IPS DF 4.7 (cell line): Measurements from ENCODE around the gene FOXC2.
"Not testable (repeated sequence)": the region's sequence is repeated elsewhere in the genome, so short reads cannot be mapped to it uniquely, and the experiment has no call there.

ENCODE experiments used
- DNase-seq: peaks from one replicate; pipeline ENCODE4 v3.0.0-alpha.2; 2013; ENCODE audit warnings: low spot score; ENCODE audit errors: extremely low read depth

The FOXC2 gene

DNA sequence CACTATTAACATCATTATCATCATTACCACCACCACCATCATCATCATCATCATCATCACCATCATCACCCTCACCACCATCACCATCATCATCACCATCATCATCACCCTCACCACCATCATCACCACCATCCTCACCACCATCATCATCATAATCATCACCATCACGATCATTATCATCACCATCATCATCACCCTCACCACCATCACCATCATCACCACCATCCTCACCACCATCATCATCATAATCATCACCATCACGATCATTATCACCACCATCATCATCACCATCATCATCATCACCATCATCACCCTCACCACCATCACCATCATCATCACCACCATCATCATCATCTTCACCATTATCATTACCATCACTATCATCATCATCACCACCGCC, 21.3 kb downstream of the FOXC2 start:
- DNase-seq = not testable (repeated sequence)

DNA sequence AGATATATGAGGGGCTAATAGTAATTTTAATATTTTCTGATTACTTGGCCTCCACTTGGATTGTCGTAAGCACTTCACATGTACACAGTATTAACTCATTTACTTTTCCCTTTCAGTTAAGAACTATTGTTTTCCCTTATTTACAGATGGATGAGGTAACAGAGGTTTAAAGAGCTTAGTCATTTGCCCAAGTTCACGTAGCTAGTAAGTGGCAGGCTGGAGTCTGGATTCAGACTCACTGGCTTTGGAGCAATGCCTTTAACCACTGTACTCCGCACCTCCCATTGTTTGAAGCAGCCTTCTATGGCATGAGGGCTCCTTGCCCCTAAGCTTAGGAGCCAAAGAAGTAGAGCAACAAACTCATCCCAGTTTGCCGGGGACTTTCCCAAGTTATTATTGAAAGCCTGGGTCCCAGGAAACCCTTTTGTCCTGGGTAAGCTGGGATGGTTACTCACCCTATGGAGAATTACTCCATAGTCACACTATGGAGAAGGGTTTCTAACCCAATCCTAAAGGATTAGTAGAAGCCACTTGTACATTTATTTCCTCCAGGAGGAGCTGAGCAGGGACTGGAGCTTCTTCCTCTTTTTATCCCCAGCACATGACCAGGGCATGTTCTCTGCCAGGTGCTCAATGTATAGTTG, 24.0 kb downstream of the FOXC2 start:
- no peak for DNase-seq

DNA sequence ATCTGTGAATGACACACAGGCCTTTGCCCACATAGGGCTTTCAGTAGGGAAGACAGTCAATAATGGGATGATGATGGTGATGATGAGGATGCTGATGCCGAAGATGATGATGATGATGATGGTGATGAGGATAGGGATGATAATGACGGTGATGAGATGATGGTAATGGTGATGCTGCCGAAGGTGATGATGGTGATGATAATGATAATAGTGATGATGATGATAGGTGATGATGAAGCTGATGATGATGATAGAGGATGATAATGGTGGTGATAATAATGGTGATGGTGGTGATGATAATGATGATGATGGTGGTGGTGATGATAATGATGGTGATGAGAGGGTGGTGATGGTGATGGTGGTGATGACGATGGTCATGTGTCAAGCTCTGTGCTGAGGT, 24.6 kb downstream of the FOXC2 start:
- DNase-seq = no peak

DNA sequence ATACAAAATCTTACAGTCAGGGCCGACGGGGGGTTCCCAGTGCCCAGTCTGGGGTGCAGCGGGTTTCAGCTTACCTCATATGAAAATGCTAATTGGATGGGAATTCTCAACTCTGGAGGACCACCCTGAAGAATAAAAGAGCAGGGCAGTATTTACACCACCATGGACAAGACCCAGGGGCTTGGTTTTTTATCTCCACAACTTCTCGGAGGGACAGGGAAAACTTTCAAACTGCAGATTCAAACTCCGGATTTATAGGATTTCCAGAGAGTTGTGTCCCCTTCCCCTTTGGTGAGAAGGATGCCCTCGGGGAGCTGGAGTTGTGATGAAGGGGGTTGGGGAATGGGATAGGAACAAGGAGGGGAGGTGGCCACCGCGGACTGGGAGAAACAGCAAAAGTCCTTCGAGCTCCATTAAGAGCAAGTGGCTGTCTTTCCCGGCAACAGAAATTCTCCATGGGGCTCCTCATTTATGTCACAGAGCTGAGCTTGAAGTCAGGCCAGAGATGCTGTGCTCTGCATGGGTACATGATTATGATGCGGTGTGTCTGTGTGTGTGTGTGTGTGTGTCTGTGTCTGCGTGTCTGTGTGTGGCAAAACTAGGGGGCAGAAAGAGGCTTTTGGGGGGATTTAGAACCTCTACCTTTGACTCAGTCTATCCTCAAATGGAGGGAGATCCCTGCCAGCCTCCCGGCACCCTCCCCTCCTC, 27.4 kb downstream of the FOXC2 start:
- no peak for DNase-seq

DNA sequence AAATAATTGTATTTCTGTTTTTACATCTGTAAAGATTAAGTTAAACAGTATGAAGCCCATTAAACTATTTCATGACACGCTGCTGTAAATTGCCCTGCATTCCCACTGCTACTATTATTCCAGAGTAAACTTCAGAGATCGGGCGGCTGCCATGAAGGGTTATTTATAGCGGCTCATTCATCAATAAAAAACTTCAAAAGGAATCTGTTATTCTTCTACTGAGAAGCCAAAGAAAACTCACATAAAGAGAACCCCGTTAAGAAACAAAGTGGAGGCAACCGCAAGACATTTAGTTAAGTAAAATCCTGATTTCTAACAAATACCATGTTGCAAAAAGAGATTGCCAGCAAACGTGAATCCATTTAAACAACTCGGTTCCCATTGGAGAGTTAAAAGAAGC, 28.1 kb downstream of the FOXC2 start:
- no peak for DNase-seq

DNA sequence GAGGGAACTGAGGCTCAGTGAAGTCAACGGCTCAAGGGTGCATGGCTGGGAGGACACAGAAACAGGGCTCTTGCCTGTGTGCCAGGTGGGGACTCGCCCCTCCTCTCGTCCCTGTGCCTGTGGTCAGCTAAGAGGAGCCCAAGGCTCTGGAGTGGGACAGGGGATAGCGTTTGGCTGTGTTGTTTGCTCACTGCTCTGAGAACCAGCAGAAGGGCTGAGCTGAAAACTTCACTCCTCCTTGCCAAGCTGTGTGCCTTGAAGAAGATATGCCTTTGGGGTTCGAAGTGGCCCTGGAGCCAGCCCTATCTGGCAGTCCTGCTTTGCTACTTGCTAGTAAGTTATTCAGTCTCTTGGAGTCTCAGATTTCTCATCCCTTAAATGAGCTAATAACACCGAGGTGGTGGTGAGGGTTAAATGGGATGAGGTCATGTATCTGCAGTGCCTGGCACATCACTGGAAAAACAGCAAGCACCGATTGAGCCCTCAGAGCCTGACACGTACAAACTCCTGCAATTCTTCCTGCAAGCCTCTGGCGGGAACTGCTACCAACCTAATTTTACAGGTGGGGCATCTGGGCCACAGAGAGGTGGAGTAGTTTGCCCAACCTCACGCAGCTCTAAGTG, 29.5 kb downstream of the FOXC2 start:
- DNase-seq = no peak

DNA sequence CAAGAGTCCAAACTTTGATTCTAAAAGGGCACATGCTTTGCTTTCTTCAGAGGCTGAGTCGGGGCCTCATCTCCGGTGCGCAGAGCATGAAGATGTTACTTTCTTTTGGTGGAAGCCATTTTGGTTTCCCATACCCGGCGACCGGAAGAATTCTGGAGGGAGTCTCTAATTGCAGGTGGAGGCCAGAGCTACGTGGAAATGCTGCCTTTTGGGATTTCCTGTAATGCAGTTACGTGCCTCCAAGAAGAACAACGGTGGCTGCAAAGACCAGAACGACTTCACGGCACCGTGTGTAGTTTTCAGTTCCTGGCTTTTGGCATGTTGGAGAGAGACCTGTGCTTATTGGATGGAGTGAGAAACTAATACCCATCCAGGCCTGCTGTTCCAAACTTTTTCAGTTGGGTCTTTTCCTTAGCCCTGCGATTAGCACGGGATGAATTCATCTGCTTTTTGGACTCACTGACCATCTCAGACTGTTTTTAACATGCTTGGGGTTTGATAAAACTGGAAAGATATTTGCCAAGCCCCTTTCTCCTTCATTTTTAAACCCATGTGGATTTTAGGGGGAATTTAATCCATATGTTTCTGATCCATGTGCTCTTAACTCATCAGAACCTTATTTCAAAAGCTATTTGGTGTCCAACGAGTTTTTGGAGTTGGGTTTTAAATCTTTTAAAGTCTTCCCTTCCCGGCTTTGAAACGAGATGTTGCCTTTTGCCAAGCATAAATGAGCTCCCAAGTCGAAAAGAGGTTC, 30.7 kb downstream of the FOXC2 start:
- no peak for DNase-seq

DNA sequence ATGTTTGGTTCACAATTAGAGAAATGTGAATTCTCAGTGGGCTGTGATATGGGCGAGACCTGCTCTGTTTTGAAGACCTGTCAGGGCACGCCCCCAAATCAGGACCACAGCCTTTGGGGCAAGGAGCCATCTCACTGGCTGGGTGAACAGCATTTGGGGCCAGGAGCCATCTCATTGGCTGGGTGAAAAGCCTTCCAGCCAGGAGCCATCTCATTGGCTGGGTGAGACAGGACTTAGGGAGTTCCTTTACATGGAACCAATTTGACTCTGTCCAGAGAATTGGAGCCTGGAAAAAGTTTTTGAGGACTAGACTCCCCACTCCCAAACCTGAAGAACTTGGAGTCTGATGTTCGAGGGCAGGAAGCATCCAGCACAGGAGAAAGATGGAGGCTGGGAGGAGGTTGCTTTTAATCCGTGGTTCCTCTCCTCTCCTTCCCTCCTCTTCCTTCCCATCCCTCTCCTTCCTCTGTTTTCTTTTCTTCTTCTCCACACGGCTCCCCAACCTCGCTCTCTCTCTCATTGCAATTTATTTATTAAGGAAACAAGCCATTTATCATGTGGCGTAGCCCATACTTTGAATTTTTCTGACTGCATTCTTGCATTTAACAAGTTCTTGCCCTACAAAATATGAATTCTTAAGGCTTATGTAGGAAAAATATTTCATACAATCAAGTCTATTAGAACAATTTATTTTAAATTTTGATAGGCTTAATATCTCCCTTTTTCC, 31.4 kb downstream of the FOXC2 start:
- DNase-seq = no peak

DNA sequence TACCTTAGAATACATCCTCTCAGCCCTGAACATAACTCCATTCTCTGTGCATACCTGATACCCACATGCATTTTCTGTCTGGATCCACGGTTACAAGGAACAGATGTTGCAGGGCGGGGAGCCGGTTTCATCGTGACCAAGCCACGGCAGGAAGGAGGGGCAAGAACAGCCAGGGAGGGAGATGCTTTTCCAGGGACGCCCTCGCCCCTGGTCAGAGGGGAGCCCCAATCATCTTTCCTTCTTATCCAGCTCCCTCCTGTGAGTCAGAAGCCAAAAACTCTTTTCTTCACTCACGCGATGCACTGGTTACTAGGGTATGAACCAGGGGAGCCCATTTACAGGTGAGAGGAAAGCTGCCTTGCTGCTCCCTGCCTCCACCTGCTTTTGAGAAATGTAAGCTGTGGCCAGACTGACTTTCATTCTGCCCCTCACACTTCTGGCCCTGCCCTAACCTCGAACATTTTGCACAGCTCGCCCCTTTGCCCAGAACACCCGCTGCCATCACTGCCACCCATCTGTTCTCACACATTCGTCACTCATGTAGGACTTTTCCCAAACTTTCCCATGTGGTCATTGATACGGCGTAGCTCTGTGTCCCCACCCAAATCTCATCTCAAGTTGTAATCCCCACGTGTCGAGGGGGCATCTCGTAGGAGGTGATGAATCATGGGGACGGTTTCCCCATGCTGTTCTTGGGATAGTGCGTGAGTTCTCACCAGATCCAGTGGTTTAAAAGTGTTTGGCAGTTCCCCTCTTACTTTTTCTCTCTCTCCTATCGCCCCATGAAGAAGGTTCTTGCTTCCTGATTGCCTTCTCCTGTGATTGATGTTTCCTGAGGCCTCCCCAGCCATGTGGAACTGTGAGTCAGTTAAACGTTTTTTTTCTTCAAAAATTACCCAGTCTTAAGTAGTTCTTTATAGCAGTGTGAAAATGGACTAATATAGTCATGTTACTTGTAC, 32.3 kb downstream of the FOXC2 start:
- DNase-seq = no peak

DNA sequence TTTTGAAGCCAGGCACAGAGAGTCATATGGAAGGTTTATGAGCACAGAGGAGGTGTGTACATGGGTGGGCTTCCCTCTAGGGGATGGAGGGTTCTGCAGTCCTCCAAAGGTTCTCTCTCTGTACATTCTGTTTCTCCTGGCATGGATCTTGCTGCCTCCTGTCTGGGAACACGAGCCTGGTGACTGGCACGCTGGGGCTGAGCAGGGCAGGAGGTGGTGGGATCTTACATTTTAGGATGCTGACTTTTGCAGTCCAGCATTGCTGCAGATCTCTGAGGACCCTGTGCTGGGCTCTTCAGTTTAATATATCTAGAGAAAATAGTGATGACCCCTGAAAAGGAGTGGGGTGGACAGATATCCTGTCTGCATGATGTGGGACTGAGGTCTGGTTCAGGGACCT, 34.7 kb downstream of the FOXC2 start:
- DNase-seq = no peak

DNA sequence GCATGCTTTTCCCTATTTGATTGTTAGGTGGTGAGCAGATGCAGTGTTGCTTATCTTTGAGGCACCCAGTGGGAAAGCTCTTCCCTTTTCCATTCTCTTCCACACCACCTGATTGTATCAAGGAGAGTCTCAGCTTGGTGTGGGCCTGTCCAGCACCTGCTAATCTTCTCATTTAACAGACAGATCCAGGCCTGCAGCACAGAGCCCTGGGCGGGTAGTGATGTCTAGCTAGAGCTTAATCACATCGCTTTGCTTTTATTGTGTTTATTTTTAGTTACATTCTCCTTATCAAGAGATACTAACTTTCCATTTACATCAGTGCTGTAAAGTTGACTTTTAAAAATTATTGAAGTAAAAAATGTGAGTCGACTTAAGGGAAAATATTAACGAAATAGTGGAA, 35.9 kb downstream of the FOXC2 start:
- DNase-seq = no peak

DNA sequence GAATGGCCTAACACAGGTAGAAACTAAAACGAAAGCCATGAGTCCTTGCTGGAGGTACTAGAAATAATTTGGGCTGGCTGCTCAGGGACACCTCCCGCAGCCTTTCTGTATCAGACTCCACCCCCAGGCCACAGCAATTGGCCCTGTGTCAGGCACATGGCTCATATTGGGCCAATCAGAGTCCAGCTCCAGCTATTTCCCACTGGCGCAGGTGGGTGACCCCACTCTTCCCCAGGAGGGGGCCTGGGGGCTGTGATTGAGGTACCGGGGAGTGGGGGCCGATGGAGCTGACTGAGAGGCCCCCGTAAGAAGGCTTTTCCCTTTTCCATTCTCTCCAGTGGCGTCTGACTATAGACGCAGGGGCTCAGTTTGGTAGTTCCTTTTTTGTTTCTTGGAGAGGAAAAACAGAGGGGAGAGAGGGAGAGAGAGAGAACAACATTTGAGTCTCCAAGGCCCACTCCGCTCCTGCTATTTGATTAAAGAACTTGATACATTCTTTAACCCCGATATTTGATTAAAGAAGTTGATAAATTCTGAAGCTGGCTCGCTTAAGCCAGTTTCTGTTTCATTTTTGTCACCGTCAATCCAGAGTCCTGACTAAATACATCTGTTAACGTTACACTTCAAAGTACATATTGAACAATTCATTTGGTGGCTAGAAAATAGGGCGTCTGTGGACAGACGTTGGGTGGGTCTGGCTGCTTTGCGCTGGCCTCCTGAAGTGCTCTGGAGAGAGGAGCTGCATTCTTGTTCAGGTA, 38.0 kb downstream of the FOXC2 start:
- no peak for DNase-seq

DNA sequence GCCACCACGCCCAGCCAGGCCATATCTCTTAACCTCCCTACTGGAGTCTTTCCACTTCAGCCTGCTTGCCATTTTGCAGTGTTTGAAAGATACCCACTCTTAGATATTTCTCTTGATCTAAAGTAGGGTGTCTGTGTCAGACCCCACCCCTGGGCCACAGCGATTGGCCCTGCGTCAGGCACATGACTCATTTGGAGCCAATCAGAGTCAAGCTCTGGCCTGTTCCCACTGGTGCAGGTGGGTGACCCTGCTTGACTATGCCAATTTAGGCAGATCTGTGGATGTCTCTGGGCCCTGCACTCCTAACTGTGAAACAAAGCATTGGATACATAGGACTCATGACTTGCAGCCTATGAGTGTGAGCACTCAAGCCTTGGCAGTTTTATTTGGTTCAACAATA, 39.3 kb downstream of the FOXC2 start:
- no peak for DNase-seq

DNA sequence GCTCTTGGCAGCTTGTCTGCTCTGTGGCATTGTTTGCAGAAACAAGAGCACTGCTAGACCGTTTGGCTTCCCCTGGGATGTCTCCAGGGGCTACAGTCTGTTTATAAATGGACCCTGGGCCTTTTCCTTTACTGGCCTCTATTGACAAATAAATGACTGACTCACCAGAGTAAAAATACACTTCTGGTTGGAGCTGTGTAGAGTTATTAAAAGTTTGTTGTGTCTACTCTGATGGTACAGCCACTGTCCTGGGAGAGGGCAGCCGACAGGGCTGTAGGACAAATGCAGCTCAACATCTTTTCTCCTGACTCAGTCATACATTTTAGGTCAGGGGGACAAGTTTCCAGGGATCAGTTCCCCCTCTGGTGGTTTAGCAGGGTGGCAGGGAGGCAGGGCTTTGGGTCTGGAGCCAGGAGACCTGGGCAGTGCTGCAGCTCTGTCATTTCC, 41.7 kb downstream of the FOXC2 start:
- no peak for DNase-seq

DNA sequence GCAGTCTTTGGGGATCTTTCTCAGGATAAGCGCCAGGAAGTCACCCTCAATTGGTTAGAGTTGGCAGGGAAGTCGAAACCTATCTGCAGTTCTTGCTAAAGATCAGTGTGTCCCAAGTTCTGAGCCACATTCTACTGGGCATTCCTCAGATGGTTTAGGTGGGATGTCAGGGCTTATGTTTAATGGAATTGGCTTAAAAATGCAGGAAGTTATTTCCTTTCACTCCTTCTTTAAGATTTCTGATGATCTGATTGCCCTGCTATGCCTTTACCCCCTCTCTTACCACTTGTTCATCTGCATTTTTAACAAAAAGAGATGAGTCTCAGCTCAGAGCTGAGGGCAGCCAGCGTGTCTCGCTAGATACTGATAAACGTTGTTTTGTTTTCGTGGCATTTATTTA, 42.5 kb downstream of the FOXC2 start:
- DNase-seq = no peak

DNA sequence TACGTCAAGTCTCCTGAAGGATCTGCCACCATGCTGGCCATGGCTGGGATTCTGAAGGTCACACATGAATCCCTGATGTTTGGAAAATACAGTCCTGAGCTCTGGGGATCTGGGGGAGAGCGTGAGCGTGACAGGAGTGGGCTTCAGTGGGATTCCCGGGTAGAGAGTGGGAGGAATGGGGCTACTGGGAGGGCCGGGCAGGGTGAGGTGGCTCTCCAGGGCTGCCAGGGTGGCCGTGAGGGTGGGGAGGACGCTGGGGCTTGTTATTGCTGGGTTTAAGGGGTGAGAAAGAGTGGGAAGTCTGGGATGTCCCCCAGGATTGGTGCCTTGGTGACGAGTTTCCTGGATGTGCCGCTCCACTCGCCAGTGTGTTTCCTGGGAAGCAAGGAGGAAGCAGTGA, 43.0 kb downstream of the FOXC2 start:
- DNase-seq = no peak

DNA sequence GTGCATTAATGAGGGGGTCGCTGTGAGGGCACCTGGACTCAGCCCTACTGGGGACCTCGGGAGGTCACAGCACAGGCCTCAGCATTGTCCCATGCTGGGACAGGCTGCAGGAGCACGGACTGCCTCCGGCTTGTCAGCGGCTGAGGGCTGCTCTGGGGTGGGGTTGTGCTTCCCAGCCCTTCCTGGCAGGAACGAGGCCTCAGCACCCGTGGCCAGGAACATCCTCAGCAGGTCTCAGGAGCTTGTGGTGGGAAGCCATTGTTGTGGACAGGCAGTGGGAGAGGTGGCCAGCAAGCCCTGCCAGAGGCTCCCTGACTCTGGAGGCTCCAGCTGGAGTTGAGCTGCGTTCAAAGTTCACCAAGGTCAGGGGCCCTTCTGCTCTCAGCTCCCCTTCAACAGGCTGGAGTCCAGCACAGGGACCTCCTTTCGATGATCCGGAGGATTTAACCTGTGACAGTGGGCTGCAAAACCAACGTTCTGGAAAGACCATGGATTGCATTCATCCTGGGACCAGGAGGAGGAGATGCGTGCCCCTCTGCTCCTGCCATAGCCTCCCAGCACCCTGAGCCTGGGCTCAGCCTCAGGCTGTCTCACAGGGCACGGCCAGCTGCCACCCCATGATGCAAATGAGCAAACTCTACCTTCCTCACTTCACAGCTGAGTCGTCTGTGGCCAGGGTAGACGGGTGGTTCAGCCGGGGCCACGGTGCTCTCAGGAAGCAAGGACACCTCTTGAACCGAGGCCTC, 44.3 kb downstream of the FOXC2 start:
- no peak for DNase-seq

DNA sequence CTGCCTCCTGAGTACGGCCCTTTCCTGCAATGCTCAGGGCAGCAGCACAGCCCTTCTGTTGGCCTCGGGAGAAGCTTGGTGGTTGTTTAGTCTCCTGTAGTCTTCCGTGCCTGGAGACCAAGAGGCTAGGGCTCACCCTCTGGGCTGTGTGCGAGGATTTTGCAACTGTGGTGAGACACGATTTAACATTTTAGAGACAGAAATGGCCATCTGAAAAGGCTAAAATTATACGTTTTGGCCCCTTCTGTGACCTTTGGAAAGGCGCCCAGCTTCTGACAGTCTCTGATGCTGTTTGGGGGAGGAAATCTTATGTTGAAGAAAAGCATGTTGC, 44.9 kb downstream of the FOXC2 start:
- DNase-seq = no peak

DNA sequence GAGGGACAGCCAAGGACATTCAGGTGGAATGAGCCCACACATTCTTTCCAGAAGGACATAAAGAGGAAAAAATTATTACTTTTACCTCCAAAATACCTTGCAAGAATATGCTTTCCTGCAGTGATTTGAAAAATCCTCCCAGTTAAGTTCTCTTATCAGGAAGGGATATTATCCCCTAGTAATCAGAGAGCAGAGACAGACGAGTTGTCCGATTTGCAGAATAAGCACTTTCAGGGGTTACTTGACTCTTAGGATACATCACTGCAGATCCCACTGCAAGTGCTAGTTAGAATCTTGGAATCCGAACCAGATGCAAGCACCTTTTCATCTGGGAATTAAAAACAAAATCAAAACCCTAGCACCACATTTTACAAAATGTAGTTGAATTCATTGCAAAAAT, 45.3 kb downstream of the FOXC2 start:
- no peak for DNase-seq
